GM10266 (cell line): Measurements from ENCODE around the gene ITGA8.
"Not testable (repeated sequence)": the region's sequence is repeated elsewhere in the genome, so short reads cannot be mapped to it uniquely, and the experiment has no call there.

Source experiments
- DNase-seq: peaks from one replicate; pipeline ENCODE4 v3.0.0; 2012; ENCODE audit errors: extremely low spot score
- CTCF ChIP-seq: IDR thresholded peaks from 2 replicates; pipeline ENCODE4 v1.5.1; 2012; ENCODE audit warnings: mild to moderate bottlenecking, low read depth; ENCODE audit not compliant: control insufficient read depth, insufficient read depth; ENCODE audit errors: missing control alignments

The ITGA8 gene

GRCh38 chr10:15483215-15484075 is 236.3 kb downstream of the ITGA8 start:
- no peak for DNase-seq

GRCh38 chr10:15482156-15482555 is 237.6 kb downstream of the ITGA8 start:
- no peak for DNase-seq
- no peak for TF ChIP-seq CTCF

More at GRCh38 chr10:15483215-15484075, 236.3 kb downstream of the ITGA8 start:
- TF ChIP-seq CTCF, result no peak

GRCh38 chr10:15478950-15479349 is 240.8 kb downstream of the ITGA8 start:
- no peak for TF ChIP-seq CTCF
- no peak for DNase-seq

- DNase-seq, result no peak
- no peak for TF ChIP-seq CTCF
These were observed 241.3 kb downstream of the ITGA8 start for GRCh38 chr10:15478429-15478828.

GRCh38 chr10:15476337-15476736 is 243.4 kb downstream of the ITGA8 start:
- DNase-seq, result no peak
- TF ChIP-seq CTCF, result no peak

GRCh38 chr10:15475439-15475838 is 244.3 kb downstream of the ITGA8 start:
- not testable (repeated sequence) for DNase-seq

GRCh38 chr10:15474671-15475070 is 245.1 kb downstream of the ITGA8 start:
- no peak for DNase-seq
- no peak for TF ChIP-seq CTCF
